MM.1S (cell line): ENCODE results near the gene FKBP3.

Source experiments
- CTCF ChIP-seq: fragments of 300-600 bp; sonication (generic); IDR thresholded peaks from 2 replicates; pipeline ENCODE4 v1.5.1; 2016; ENCODE audit warnings: antibody characterized with exemption, low read length, mixed read lengths
- EZH2phosphoT487 ChIP-seq: fragments of 300-600 bp; sonication (generic); IDR thresholded peaks from 2 replicates; pipeline ENCODE4 v1.6.1; 2018; ENCODE audit warnings: antibody characterized with exemption, low read length

GRCh38 chr14:45118594-45118993 is 15.7 kb downstream of the FKBP3 start:
- no peak for TF ChIP-seq CTCF
- TF ChIP-seq EZH2phosphoT487, result no peak
